Stimulated activated CD8-positive, alpha-beta memory T cell treated with anti-CD3 and anti-CD28 coated beads, Interleukin-15, amount 100 ng/mL, for 1 hour (primary cell): Measurements from ENCODE around the gene SLC44A3.

Experiments
- DNase-seq: peaks from one replicate; pipeline ENCODE4 v3.0.0-alpha.2; 2020; ENCODE audit warnings: low read depth

Gene SLC44A3

DNA sequence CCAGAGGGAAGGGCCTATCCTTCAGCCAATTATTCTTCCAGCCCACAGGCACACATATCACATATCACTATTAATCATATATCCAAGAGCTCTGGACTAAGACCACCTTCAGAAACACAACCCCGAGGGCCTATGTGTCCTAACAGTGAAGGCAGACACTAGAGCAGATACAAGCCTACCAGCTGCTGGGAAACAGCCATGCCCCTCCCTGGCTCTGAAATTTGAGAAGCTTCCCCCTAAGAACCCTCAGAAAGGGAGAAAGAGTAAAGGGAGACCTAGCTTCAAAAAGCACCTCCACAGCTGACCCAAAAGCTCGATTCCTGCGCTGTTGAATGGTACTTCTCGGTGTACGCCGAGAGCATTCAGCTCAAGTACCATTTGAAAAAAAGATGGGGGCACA lies 89.3 kb downstream of the SLC44A3 start:
- DNase-seq: no peak

DNA sequence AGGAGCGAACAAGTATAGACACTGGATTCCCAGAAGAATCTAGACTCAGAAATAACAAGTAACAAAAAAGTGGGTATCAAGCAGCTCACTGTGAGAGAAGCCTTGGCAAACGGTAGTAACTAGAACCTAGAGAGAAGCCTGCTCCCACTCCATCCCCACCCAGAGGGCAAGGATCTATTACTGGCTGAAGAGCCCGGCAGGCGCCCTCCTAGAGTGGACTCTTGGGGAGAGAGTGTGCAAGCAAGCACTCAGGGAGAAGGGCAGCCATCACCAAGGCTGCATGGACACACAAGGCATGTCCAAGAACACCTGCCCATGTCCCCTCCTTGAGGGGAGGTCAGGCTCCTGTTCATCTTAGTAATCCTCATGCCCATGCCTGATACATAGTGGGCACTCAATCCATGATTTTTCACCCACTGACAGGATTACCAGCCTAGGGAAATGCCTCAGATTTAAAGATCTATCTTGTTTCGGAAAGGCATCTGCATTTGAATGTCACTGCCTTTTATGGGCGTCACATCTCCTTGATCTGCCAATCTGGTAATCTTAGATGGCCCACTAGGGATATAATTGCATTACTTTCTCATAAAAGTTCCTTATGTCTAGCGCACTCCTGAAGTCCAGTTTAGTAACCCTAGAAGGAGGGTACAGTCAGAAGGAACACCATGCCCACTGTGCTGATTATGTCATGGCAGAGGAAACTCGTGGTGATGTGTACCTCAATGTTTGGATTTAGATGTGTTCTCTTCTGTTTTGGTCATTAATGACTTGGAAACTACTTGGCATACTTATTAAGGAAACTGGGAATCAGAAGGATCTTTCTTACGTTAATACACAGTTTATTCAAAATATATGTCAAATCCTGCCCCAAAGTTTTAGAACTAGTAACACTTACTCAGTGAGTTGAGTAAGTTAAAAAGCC lies 92.4 kb downstream of the SLC44A3 start:
- DNase-seq: no peak

DNA sequence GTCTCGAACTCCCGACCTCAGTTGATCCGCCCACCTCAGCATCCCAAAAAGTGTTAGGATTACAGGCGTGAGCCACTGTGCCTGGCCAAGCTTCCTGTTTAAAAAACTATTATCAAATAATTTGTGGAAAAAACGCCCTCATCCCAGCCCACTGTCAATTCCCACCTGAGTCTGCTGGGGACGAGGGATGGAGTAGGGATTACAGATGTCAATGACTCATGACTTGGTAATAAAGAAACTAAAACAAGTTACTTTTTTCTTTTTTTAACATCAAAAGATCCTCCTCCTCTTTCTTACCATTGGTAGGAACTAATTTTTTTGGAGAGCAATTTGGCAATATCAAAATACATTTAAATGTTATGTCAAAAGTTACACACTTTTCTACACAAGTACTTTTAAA lies 97.1 kb downstream of the SLC44A3 start:
- DNase-seq: no peak

DNA sequence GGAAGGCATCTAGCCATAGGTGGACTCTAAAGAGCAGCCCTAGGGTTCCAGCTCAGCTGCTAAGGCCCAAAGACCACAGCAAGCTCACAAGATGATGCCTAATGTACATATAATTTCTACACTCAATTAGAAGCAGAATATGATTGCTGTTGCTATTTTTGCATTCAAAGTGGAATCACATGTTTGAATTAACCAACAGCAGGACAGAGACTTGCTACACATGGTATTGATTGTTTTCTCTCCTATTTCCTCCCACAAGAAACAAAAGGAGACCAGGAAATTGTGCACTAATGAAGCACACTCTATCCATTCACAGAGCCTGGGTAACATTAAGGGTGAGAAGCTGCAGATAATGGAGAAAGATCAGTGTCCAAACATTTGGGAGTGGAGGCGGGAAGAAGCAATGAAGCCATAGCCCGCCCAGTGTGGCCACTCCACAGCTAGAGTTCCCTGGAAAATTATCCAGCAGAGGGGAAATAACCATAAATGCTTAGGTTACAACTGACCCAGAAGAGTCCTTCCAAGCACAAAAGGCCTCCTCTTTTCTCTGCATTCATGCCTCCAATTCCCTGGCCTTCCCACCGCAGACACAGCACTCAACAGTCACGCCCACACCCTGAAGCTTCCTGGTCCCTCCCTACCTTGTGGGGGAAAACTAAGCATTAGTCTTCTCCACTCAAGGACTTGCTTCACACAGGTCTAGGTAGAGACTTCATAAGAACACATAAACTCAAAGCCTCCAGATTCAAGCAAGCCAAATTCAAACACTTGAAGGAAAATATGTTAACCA lies 99.3 kb downstream of the SLC44A3 start:
- no peak for DNase-seq

DNA sequence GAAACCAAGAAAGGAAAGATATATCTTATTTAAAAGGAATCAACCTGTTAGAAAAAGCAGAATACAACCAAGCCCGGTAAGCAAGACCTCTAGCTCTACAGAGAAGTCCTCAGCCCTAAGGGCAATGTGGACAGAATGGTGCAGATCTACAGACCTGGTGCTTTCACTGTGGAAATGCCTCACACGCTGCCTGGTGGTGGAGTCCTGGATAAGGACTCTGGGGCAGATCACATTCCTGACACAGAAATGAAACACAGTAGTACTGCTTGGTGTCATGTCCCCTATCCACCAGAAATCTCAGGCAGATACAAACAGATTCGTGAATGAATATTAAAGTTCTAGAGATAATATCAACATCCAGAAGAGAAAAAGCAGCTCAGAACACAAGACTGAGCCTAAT lies 99.9 kb downstream of the SLC44A3 start:
- no peak for DNase-seq

DNA sequence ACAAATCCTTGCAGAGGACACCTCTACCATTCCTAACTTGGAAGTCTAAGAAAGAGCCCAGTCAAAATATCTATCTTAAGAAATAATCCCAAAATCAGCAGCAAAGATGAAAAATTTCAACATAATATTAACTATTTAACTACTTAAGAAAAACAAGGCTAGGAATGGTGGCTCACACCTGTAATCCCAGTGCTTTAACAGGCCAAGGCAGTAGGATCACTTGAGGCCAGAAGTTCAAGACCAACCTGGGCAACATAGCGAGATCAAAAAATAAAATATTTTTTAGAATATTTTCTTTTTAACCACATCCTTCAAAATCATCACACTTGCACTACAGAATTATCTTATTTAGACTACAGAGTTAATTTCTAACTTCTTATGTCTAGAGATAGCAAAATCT lies 101.8 kb downstream of the SLC44A3 start:
- no peak for DNase-seq

DNA sequence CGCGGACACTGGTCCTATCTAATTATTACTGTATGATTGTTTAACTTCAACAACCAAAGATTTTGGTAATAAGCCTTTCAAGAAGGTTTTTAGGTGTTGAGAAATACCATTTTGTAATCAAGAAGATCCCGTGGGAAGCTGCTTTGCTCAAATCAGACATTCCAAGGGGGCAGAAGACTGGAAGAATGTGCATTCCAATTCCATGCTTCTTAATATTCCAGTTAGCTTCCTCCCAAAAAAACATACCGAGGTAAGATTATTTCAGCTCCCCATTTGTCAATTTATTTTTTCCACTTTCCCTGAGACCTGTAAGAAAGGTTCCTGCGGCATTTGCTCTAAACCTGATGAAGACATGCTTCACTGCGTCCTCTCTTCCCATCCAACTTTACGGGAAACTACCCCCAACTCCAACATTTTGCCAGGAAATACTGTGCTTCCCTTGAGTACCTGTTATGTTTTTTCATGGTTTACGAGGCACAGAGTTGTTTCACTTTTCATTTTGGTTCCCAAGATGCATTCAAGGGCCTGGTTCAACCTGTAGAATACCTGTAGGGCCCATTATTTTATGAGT lies 102.7 kb downstream of the SLC44A3 start:
- no peak for DNase-seq

DNA sequence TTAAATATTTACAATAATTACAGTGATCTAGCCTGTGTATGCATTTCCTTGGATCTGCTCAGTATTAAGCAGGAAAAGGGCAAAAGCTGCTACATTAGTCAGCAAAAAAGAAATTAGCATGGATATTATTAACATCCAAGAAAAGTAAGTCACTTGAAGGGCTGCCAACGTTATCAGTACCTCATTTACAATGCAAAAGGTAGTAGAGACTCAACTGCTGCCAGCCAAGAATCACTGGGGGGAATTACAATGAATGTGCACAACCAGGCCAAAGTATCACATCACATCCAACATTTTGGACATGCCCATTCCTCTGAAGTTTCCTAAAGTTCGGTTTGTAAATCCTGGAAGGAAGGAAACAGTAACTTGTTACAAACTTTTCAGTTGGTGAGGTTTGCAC lies 104.8 kb downstream of the SLC44A3 start:
- DNase-seq: no peak

DNA sequence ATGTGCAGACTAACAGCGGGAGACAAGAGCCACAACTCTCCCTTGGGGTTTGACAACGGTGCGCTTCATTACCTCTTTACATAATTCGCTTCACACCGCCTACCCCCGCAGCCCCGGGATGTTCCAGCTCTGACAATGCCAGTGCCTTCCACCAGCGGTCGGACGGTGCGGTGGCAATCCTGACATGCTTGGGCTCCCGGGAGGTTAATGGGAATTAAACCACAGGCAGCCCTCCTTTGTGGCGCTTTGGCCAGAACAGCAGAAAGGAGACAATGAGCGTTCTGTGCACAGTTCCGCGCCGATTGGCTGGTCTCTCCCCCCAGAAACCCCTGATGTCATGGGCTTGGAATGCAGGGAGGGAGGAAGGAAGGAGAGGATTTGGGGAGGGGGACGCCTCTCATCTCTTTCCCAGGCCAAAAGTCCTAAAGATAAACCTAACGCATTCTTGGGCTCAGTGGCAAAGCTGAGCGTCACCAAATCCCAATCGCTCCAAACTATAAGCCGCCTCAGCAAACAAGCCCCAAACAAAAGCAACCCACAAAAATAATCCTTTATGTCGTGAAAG lies 105.5 kb downstream of the SLC44A3 start:
- no peak for DNase-seq

DNA sequence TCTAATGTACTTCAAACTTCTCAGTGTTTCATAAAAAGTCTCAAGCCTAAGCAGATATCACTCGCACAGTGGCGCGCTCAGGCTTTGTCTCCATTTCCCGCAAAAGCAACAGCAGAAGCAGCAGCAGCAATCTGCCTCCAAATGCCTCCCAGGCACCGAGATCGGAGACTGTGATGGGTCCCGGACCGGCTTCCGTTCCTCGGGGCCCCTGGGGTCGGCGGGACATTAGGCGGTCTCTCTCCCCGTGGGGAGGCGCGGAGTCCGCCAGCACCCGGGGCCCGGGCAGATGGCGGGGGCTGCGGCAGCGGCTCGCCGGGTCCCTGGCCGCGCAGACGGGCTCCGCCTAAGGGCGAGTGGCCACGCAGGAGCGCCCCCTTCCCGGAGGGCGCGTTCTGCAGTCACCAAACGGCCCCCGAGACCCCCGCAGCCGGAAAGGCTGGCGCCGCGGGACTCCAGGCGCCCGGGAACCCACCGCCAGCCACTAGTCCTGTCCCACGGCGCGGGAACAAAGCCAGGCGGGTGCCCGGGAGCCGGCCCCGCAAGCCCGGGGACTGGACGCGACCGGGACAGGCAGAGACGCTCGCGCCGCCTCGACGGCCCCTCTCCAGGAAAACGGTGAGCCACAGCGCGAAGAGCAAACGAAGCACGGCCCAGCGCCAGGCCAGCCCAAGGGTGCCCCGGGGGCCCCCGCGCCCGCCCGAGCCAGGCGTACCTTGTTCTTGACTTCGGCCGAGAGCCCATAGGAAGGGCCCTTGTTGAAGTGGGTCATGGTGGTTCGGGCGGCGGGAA lies 106.2 kb downstream of the SLC44A3 start:
- DNase-seq: no peak

DNA sequence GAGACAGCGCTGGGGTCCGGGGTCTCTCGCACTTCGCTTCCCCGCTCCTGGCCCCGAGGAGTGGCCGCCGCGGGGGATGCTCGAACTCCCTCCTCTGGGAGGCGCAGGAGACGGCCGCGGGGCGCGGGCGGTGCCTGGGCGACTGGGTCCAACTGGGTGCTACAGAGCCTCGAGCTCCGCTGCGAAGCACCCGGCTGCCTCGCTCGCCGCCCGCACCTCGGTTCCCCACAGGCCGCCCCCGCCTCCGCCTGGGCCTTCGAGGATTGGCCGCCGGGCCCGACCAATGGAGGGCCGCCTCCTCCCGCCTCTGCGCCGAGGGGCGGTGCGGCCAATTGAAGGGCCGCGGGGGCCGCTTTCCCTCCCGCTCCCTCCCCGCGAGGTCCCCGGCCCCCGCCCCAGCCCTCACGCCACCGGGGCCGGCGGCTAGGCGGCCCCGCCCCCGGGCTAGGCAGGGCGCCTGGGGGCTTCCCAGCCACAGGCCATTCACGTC lies 106.8 kb downstream of the SLC44A3 start, which contains the start of gene CNN3:
TSS of gene CNN3 (minus strand) at position 196 of the 490 bp plus-strand sequence. CDS start 216 bp downstream, outside the sequence.
- peak; percentile 28 for DNase-seq

DNA sequence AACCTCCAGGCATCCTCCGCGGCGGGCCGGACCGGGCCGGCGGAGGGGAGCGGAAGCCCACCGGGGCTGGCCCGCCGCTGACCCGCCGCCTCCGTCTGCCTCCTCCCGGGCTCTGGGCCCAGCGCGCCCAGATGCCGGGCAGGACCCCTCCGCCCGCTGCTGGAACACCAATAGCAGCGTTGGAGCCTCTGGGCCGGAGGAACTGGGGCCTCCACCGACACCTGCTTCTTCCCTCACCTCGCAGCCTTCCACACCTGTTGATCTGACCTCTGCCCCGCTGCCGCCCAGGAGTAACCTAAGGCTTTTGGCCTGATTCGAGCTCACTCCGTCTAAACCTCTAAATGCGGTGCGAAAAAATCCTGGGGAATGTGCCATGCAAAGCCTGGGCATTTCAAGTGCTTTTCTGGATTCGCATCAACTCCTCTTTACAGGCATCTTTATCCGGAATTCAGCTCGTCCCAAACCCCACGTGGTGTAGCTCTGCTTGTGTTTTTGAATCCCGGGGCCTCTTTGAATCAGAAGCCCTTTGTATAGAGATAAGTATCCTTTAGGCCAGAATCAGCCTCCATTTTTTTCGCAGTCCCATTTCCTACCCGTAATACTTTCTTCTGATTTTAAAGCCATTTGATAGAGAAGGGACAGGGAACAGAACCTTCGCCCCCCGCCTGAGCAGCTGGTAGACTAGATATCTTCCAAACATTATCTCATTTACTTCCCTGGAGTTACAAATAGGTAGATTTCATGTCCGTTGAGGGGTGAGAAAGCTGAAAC lies 107.4 kb downstream of the SLC44A3 start:
- no peak for DNase-seq

DNA sequence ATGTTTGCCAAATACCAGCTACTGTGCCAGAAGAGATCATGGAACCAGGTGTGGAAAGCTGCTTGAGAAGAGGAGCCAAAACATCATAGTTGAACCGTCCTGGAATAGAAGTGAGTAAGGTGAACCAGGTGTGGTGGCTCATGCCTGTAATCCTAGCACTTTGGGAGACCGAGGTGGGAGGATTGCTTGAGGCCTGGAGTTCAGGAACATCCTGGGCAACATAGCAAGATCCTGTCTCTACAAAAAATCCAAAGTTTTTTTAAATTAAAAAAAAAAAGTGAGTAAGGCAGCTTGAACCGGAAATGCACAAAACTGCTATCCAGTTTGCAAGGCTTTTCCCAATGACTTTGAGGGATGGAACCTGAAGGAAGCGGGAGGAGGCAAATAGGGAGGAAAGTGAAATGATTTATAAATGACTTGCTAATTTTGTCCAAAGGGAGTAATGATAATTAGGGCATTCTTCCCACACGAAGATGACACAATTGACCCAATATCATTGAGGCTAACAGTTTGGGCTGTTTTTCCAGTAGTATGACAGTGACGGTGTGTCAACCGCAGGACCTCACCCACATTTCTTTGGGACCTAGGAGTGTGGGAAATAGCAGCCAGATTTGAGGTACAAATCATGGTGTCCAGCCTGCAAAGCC lies 108.3 kb downstream of the SLC44A3 start:
- DNase-seq: no peak

DNA sequence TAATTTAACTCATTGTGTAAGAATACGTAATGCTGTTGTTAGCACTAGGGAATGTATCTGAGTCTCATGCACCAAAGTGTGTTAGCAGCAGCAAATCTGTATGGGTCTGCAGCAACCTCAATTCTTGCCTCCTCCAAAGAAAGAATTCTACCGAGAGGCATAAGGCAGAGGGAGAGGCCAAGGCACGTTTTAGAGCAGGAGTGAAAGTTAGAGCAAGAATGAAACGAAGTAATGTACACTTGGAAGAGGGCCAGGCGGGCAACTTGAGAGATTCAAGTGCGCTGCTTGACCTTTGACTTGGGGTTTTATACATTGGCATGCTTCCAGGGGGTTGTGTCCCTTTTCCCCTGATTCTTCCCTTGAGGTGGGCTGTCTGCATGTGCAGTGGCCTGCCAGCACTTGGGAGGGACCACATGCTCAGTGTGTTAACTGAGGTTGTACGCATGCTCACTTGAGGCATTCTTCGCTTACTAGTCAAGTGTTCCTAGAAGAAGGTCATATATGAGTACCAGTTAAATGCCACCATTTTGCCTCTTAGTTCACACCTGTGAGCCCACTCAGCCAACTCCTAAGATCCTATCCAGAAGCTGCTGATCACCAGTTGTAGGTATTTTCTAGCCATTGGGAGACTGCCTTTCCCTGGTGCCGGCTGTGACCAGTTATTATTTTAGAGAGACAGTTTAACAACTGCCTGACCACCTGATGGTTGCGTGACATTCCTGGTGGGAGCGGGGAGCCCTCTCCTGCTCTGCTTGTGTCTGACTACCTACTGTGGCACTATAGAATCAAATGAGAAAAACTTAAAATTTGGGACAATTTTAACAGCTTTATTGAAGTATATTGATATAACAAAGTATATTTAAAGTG lies 109.4 kb downstream of the SLC44A3 start:
- DNase-seq: no peak

DNA sequence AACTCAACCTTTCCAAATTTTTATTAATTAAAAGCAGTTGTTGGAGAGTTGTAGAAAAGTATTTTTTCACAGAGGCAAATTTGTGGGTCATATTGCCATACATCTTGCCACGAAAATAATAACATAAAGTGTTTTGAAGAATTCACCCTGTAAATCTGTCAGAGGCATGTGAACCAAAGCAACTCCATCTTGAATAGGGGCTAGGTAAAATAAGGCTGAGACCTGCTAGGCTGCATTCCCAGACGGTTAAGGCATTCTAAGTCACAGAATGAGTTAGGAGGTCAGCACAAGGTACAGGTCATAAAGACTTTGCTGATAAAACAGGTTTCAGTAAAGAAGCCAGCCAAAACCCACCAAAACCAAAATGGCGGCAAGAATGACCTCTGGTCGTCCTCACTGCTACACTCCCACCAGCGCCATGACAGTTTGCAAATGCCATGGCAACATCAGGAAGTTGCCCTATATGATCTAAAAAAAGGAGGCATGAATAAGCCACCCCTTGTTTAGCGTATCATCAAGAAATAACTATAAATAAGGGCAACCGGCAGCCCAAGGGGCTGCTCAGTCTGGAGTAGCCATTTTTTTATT lies 111.2 kb downstream of the SLC44A3 start:
- DNase-seq: no peak

DNA sequence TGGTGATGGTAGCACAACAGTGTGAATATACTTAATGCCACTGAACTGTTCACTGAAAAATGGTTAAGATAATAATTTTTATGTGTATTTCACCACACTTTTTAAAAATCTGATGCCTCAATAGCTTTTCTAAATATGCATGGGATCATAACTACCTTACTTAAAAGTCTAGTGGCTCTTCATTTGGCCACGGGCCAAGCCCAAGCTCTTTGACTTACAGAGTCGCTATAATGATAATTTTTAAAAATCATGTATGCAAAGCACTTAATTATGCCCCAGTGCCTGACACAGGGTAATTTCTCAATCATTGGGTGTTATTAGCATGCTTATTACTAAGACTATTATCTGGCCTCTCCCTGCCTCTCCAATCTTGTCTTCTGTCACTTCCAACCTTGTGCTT lies 114.4 kb downstream of the SLC44A3 start:
- no peak for DNase-seq

DNA sequence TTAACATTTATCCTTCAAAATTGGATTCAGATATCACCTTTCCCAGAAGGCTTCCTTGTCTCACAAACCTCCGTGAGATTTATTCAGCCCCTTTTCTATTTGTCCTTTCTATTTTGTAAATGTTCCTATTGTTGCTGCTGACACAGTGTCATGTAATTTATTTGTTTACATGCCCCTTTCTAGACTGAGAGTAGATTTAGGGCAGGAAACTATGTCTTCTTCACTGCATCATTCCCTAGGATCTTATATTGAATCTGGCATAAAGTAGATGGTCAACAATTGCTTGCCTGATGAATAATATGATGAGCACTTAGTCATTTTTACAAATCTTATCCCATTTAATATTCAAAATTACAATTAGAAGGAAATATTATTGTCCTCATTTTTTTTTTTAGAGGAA lies 114.9 kb downstream of the SLC44A3 start:
- DNase-seq: no peak

DNA sequence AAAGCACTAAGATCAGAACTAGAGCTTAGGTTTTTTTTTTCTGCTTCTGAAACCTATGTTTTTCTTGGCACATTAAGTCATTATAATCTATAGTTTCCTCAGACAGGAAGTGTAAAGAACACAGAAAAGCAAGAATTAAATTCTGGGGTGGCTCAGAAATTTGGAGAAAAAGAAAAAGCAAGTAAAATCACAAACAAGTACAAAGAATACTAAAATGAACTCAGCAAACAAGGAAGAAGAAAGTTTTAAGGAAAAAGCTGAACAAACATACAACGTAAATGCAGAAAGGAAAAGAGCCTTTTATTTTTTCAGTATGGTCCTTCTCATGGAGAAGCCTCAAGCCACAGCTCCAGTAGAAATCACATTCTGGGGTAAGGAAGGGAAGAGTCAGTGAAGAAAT lies 115.3 kb downstream of the SLC44A3 start:
- DNase-seq: no peak
